Epithelial cell of esophagus (primary cell): ENCODE data around the gene PHLDB1.
"Not testable (repeated sequence)": the region's sequence is repeated elsewhere in the genome, so short reads cannot be mapped to it uniquely, and the experiment has no call there.

Source experiments
- DNase-seq: peaks from one replicate; pipeline ENCODE4 v3.0.0; 2010; ENCODE audit warnings: low read depth
- H3K4me3 ChIP-seq: 2 replicates; pipeline ENCODE4 v1.5.1; 2011; ENCODE audit warnings: mild to moderate bottlenecking, low read length, control low read depth
- CTCF ChIP-seq: IDR thresholded peaks from 2 replicates; pipeline ENCODE4 v1.5.1; 2011; ENCODE audit warnings: low read depth, mild to moderate bottlenecking, low read length, control low read depth, inconsistent platforms; ENCODE audit not compliant: insufficient read depth; ENCODE audit errors: missing control alignments

Gene PHLDB1

GRCh38 chr11:118596224-118597146, 10.9 kb upstream of the PHLDB1 start:
- no peak for TF ChIP-seq CTCF
- no peak for DNase-seq
- H3K4me3 ChIP-seq: no peak overlapping the region

- H3K4me3 ChIP-seq: no peak overlapping the region
- no peak for DNase-seq
- TF ChIP-seq CTCF: no peak
Observed at GRCh38 chr11:118597556-118597955, 9.9 kb upstream of the PHLDB1 start.

- no peak for DNase-seq
- TF ChIP-seq CTCF: no peak
- no peak overlapping the region for H3K4me3 ChIP-seq
Observed at GRCh38 chr11:118602331-118602730, 5.1 kb upstream of the PHLDB1 start.

GRCh38 chr11:118603709-118604108, 3.7 kb upstream of the PHLDB1 start:
- DNase-seq, H3K4me3 ChIP-seq: not testable (repeated sequence)

GRCh38 chr11:118604566-118604965, 2.8 kb upstream of the PHLDB1 start:
- TF ChIP-seq CTCF: no peak
- no peak overlapping the region for H3K4me3 ChIP-seq

GRCh38 chr11:118605116-118605867, 2.1 kb upstream of the PHLDB1 start:
- no peak overlapping the region for H3K4me3 ChIP-seq
- TF ChIP-seq CTCF: no peak
- no peak for DNase-seq

More at GRCh38 chr11:118604566-118604965, 2.8 kb upstream of the PHLDB1 start:
- DNase-seq: no peak

GRCh38 chr11:118606157-118606843, 1.1 kb upstream of the PHLDB1 start:
- no peak for TF ChIP-seq CTCF
- no peak overlapping the region for H3K4me3 ChIP-seq
- no peak for DNase-seq
